ENCODE measurements around the gene INPP5B. TPM values are rescaled to one million over a fixed set of nuclear protein-coding genes. Genes with fewer than 3 reads are reported as not detected.

The INPP5B gene
- polyA plus RNA-seq, 3 donors = 16.4 to 20.3 (median 17.9) TPM

GRCh38 chr1:37893673-37894072, 53.2 kb downstream of the INPP5B start:
- no peak for DNase-seq (ENCODE audit: extremely low read depth in 1 of 11, low read depth in 9 of 11, low spot score in 4 of 11)

DNA sequence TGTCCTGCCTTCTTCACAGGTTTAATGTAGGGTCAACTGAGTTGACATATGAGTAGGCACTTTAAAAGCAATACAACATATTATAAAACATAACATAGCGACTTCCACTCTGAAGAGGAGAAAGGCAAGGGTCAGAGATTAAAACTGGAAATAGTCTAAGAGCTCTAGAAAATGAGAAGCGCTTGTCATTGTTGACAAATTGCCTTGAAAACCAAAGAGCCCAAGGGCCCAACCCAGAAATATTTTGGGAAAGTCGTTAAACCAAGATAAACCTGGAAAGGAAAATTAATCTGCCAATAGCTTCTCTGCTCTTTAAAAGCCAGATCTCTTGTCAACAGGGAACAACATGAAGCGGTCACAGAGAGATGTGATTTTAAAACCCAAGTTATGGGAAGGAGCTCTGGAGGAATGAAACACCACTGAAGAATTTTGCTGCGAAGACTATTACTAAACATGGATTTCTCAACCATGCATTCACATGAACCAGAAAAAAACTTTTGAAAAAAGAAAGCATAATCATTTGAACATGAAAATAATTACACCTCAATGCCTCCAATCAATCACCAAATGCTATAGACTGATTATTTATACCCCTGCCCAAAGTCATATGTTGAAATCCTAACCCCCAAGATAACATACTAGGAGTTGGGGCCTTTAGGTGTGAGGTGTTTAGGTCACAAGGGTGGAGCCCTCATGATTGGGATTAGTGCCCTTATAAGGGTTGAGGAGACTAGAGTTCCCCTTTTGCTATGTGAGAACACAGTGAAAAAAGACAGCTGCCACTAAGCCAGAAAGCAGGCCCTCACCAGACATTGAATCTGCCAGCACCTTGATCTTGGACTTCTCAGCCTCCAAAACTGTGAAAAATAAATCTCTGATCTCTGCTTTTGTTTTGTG, 54.5 kb downstream of the INPP5B start:
- DNase-seq (ENCODE audit: extremely low read depth in 1 of 11, low read depth in 9 of 11, low spot score in 4 of 11) = no peak

DNA sequence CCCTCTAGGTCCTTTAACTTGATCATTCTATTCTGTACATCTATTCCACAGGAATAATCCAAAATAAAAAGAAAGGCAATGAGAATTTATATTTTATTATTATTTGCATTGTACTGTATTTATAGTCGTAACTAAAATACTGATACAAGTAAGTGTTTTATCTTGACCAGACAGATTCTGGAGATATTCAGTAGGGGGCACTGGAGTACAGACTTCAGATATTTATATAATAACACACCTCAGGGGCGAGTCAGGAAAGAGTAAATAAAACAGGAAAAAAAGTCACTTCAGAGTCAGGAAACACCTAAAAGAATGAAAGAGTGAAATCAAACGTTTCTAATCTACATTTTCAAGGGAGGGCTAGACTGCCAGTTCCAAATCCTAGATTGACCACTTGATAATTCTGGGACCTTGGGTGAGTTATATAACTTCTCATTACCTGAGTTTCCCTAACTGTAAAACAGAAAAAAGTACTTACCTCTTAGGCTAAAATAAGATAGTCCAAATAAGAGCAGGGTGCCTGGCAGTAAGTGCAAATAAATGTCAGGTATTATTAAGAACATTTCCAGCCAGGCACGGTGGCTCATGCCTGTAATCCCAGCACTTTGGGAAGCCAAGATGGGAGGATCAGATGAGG, 56.4 kb downstream of the INPP5B start:
- DNase-seq (ENCODE audit: extremely low read depth in 1 of 11, low read depth in 9 of 11, low spot score in 4 of 11) = peak in 10 of 11 donors; percentile 6 to 36 (median 16)

- DNase-seq (ENCODE audit: extremely low read depth in 1 of 11, low read depth in 9 of 11, low spot score in 4 of 11) = no peak
Observed at GRCh38 chr1:37888022-37888700, 58.7 kb downstream of the INPP5B start.

- no peak for DNase-seq (ENCODE audit: extremely low read depth in 1 of 11, low read depth in 9 of 11, low spot score in 4 of 11)
Observed at GRCh38 chr1:37884145-37884544, 62.7 kb downstream of the INPP5B start.

DNA sequence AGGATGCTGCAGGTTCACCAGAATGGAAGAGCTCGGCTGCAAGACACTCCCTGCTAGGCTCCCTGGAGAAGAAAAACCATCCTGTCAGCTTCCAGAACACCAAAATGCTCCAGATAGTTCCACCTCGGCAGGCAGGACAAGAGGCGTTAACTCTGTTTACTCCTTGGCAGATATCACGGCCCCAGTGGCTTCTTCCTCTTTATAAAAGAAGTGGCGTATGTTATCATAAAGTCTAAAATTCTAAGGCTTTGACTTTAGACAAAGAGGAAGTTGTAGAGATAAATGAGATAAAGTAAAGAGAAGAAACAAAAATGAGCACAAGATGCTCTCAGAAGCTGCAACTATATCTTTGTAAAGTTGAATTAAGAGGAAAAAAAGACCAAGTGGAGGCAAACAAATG, 63.2 kb downstream of the INPP5B start:
- DNase-seq (ENCODE audit: extremely low read depth in 1 of 11, low read depth in 9 of 11, low spot score in 4 of 11) = no peak

GRCh38 chr1:37879865-37880264, 67.0 kb downstream of the INPP5B start:
- no peak for DNase-seq (ENCODE audit: extremely low read depth in 1 of 11, low read depth in 9 of 11, low spot score in 4 of 11)

DNA sequence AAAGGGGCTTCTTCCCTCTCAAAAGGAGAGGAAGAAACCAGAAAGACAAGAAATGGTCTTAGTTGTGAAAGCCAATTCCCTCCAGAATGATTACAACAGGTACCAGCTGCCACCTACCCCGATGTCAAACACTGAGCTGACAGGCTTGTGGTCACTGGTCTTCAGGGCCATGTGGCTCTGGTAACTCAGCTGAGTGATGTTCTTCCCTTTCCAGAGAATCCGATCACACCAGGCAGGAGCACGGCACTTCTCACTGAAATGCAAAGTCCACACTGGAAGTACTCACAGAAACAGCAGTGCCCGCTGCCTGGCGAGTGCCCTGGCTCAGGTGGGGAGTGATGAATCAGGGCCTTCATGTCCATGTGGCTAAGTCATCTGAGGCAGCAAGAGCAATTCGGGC, 68.8 kb downstream of the INPP5B start:
- DNase-seq (ENCODE audit: extremely low read depth in 1 of 11, low read depth in 9 of 11, low spot score in 4 of 11) = no peak

- no peak for DNase-seq (ENCODE audit: extremely low read depth in 1 of 11, low read depth in 9 of 11, low spot score in 4 of 11)
Observed at GRCh38 chr1:37875833-37876232, 71.0 kb downstream of the INPP5B start.

GRCh38 chr1:37872692-37873091, 74.2 kb downstream of the INPP5B start:
- DNase-seq (ENCODE audit: extremely low read depth in 1 of 11, low read depth in 9 of 11, low spot score in 4 of 11) = no peak

- DNase-seq (ENCODE audit: extremely low read depth in 1 of 11, low read depth in 9 of 11, low spot score in 4 of 11) = no peak
Observed at GRCh38 chr1:37868466-37868865, 78.4 kb downstream of the INPP5B start.

DNA sequence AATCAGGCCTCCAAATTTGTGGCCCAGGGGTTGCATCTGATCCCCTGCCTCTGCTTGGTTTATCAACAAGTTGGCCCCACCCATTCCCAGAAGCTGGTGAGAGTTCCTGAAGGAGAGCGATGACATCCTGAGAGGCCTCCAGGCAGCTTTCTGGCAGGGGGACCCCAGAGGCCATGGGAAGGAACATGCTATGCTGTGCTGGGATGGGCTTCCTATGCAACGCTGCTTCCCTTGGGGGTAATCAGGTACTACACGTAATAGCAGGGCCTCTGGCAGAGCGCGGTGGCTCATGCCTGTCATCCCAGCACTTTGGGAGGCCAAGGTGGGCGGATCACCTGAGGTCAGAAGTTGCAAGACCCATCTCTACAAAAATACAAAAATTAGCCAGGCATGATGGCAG, 79.1 kb downstream of the INPP5B start:
- DNase-seq (ENCODE audit: extremely low read depth in 1 of 11, low read depth in 9 of 11, low spot score in 4 of 11) = no peak

DNA sequence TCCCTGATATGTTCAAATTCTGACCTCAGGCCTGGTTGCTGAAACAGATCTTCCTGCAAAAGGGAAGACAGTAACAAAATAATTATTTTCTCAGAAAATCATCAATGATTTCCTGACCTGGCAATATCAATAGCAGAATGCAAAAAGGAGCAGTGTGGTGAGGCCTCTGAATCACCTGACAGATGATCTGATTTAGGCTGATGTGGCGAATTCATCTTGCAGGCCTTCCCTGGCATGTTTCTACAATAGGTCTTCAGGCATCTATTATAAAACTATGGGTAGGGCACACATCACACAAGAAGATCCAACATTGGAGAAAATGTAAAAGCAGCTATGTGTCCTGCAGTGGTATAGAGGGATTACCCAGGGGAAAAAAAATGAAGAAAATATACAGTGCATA, 80.4 kb downstream of the INPP5B start:
- no peak for DNase-seq (ENCODE audit: extremely low read depth in 1 of 11, low read depth in 9 of 11, low spot score in 4 of 11)

GRCh38 chr1:37865348-37866120, 81.3 kb downstream of the INPP5B start:
- DNase-seq (ENCODE audit: extremely low read depth in 1 of 11, low read depth in 9 of 11, low spot score in 4 of 11) = no peak

DNA sequence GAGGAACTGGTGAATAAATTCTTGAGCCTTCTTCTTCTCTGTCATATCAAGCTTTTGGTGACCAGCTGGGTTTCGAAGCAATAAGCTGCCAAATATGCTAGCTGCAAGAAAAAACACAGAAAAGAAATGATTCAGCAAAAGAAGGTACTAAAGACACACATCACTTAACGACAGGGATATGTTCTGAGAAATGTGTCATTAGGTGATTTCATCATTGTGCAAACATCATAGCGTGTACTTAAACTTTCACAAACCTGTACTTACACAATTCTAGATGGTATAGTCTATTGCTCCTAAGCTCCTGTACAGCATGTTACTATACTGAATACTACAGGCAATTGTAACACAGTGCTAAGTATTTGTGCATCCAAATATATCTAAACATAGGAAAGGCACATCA, 84.5 kb downstream of the INPP5B start:
- no peak for DNase-seq (ENCODE audit: extremely low read depth in 1 of 11, low read depth in 9 of 11, low spot score in 4 of 11)

DNA sequence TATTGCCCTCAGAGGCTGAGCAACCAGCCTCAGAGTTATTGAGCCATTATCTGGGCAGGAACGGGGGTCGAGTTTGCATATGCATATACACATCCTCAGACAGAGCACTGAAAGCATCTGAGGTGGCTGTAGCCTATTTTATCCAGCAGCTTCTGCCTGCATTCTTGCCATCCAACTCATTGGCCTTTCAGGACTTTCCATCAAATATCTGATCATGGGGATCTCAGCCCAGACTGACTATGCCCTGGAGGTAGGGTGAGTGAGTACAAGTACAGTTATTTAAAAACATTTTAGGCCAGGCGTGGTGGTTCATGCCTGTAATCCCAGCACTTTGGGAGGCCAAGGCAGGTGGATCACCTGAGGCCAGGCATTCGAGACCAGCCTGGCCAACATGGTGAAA, 85.7 kb downstream of the INPP5B start:
- DNase-seq (ENCODE audit: extremely low read depth in 1 of 11, low read depth in 9 of 11, low spot score in 4 of 11) = no peak

DNA sequence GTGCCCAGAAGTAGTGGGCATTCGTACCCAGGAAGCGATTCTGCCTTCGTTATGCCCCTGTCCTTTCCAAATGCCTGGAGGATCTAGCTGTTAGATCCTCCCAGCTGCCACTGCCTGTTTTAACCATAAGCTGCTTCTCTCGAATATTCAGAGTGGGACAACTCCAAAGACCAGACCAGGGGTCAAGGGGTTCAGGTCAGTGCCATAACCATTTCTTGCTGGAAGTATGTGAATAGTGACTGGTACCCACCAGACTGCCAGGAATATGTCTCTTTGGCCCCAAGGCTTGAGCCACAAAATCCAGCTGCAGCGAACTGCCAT, 86.5 kb downstream of the INPP5B start:
- no peak for DNase-seq (ENCODE audit: extremely low read depth in 1 of 11, low read depth in 9 of 11, low spot score in 4 of 11)

GRCh38 chr1:37859507-37860345, 87.1 kb downstream of the INPP5B start, which contains the start of gene MTF1:
Gene MTF1, minus strand, starts transcription at chr1:37859592. Its CDS starts 1,934 bp downstream, at chr1:37857658.
- DNase-seq (ENCODE audit: extremely low read depth in 1 of 11, low read depth in 9 of 11, low spot score in 4 of 11) = peak; percentile 91 to 99 (median 98)

All from renal cortex interstitium (tissue), 11 donors.